Prostate gland (tissue), 2 donors: ENCODE measurements around the gene ZIK1. TPM values are rescaled to one million over a fixed set of nuclear protein-coding genes. Genes with fewer than 3 reads are reported as not detected.
A peak's percentile ranks its signal among the peaks of the same experiment; 100 is the strongest.

Source experiments
- DNase-seq: peaks from one replicate; pipeline ENCODE4 v3.0.0-alpha.2; 2019; ENCODE audit warnings: low spot score
- H3K27ac ChIP-seq, 2 donors: fragments of 200-600 bp; sonication (generic); 2 replicates each; pipeline ENCODE4 v1.5.1; 2017 to 2019
- H3K27me3 ChIP-seq: fragments of 200-600 bp; sonication (generic); replicated peaks from 2 replicates; pipeline ENCODE4 v1.5.1; 2019; ENCODE audit not compliant: insufficient read depth
- H3K36me3 ChIP-seq, 2 donors: fragments of 200-600 bp; sonication (generic); 1 replicate in 1 of 2; 2 replicates in 1 of 2; pipeline versions ENCODE4 v1.5.1 to v1.8.1; 2017 to 2019
- H3K4me1 ChIP-seq: fragments of 200-600 bp; sonication (generic); replicated peaks from 2 replicates; pipeline ENCODE4 v1.5.1; 2019
- H3K4me3 ChIP-seq, 2 donors: fragments of 200-600 bp; sonication (generic); 2 replicates each; pipeline ENCODE4 v1.5.1; 2017 to 2019
- H3K9me3 ChIP-seq: fragments of 200-600 bp; sonication (generic); 2 replicates; pipeline ENCODE4 v1.5.1; 2017
- POLR2A ChIP-seq: fragments of 450-650 bp; IDR thresholded peaks from one replicate; pipeline ENCODE4 v1.6.1; 2016; ENCODE audit warnings: antibody characterized with exemption, mild to moderate bottlenecking
- POLR2AphosphoS5 ChIP-seq: sonication (generic); formaldehyde crosslinking; IDR thresholded peaks from one replicate; pipeline ENCODE4 v1.6.1; 2017; ENCODE audit warnings: antibody characterized with exemption
- WGBS: methylation state at CpG from one replicate; pipeline ENCODE4 v1.1.5; 2018; 5-methylcytosine and 5-hydroxymethylcytosine counted together
- intact Hi-C: fragments of 100-400 bp; cut with DNase I; formaldehyde crosslinking; loops from one replicate; pipeline ENCODE4 v1.14.2; 2022
- total RNA-seq, 2 donors: library from RNA; depleted of rRNA; stranded (reverse); fragments of >200 nt; gene quantifications; one replicate each; pipeline ENCODE4 v1.1.0, GENCODE V29; 2016
- TF ChIP-seq, protein P1 (sequence below), 4 experiments: fragments of 200-600 bp in 2 of 4; fragments of 450-650 bp in 2 of 4; sonication (generic) in 2 of 4; IDR thresholded peaks; 1 replicate in 3 of 4; 2 replicates in 1 of 4; pipeline ENCODE4 v1.5.1; 2016 to 2019; ENCODE audit warnings: antibody characterized with exemption in 4 of 4, mild to moderate bottlenecking in 2 of 4, moderate library complexity in 2 of 4

ZIK1 gene
- total RNA-seq, 2 donors from 2014 or later = 5.3 to 8.5 TPM

DNA sequence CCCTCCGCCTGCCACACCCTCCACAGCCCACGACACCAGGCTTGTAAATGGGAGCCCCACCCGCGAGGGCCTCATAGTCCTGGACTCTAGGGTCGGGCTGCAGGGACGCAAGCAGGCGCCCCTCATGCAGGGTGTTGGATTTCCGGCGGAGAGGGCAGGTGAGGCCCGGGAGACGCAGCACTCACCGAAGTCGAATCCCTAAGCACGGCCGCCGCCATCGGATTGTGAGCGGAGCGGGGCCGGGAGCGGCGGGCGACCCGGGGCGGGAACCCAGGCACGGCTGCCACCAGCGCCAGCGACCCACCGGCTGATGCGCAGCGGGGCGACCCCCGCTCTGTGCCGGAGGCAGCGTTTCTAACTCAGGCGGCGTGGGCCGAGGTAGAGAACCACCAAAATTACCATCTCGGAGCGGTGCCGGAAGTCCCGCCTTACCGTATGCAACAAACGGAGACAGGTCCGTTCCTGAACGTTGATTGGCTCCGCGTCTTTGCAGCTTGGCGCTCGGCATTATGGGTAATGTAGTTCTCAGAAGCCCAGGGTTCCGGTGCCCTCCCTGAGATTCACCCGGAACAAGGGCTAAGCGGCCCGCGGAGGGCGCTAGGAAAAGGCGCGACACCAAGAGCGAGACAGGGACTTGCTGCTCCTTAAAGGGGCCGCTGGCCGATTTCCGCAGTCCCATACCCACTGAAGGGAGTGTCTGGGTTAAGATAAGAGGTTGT is 5.3 kb upstream of the ZIK1 start, which contains the start of gene ZNF416:
Gene ZNF416, minus strand, starts transcription at position 425 of the 719 bp plus-strand sequence. Its CDS starts 207 bp downstream, at position 218.
- DNase-seq = peak; percentile 98
- TF ChIP-seq, protein P1, sequence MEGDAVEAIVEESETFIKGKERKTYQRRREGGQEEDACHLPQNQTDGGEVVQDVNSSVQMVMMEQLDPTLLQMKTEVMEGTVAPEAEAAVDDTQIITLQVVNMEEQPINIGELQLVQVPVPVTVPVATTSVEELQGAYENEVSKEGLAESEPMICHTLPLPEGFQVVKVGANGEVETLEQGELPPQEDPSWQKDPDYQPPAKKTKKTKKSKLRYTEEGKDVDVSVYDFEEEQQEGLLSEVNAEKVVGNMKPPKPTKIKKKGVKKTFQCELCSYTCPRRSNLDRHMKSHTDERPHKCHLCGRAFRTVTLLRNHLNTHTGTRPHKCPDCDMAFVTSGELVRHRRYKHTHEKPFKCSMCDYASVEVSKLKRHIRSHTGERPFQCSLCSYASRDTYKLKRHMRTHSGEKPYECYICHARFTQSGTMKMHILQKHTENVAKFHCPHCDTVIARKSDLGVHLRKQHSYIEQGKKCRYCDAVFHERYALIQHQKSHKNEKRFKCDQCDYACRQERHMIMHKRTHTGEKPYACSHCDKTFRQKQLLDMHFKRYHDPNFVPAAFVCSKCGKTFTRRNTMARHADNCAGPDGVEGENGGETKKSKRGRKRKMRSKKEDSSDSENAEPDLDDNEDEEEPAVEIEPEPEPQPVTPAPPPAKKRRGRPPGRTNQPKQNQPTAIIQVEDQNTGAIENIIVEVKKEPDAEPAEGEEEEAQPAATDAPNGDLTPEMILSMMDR (IDR thresholded peaks at IDR 0.05) = peak in 2 of 4 experiments; percentile 17 to 18
- TF ChIP-seq POLR2A (peak; percentile 18), POLR2AphosphoS5 (peak; percentile 97)
- Histone ChIP-seq H3K36me3 (peaks cover 0 to 29% of the 10 kb centered on the region in 2 donors), H3K27ac (peak within 1 kb of the TSS; percentile 47 to 65), H3K4me1 (peaks cover 4% of the 10 kb centered on the region), H3K4me3 (peak within 1 kb of the TSS; percentile 68 to 95), H3K9me3 (peaks cover 2% of the 10 kb centered on the region), H3K27me3 (no peaks in the 10 kb centered on the region)
- intact Hi-C loops = loop anchor here (10.0 kb wide), 1 partner anchor 576 kb away; the partner anchor contains the start of gene ZNF329
- WGBS = under 1% methylated on average over 50 of the region's 62 CpGs

DNA sequence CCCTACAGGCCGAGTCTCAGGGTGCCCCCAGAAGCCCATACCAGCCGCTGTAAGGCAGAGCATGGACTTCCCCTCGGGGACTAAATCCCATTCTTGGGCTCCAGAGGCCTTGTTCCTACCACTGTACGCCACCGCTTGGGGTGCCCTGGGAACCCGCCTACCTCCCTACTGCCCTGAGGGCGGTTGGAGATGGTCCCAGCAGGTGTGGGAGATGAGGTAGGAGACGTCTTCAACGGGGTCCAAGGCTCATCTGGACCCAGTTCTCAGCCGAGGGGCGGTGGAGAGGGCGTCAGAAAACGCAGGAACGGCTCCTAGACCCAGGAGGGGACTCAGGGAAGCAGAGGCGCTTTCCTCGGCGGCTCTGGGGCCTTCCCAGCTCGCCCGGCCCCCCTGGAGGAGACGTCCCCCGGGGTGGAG is 833 bp upstream of the ZIK1 start:
- no peaks in the 10 kb centered on the region for H3K36me3 ChIP-seq
- H3K4me3 ChIP-seq = peak overlapping the region; percentile 57 to 62
- intact Hi-C loops = no loop called here
- no peak for TF ChIP-seq POLR2A
- TF ChIP-seq POLR2AphosphoS5 = no peak
- TF ChIP-seq, protein P1 (IDR thresholded peaks at IDR 0.05) = no peak
- DNase-seq = no peak
- no peak overlapping the region for H3K27ac ChIP-seq
- H3K4me1 ChIP-seq = peaks cover under 1% of the 10 kb centered on the region
- H3K9me3 ChIP-seq = no peaks in the 10 kb centered on the region
- no peaks in the 10 kb centered on the region for H3K27me3 ChIP-seq
- WGBS = 36% methylated on average over 21 of the region's 21 CpGs

DNA sequence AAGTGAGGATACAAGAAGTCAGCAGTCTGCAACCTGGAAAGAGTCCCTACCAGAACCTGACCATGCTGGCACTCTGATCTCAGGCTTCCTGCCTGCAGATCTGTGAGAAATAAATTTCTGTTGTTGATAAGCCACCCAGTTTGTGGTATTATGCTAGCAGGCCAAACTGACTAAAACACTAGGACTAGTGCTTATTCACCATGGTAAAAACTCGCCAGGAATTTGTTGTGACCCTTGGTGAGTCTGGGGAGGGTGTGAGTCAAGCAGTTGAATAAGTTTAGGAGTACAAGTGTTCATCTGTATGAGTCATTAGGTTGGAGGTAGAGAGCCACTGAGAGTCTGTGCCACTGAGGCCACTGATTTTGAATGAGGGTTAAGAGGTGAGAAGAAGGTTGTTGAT is 3.6 kb downstream of the ZIK1 start:
- H3K27me3 ChIP-seq = no peaks in the 10 kb centered on the region
- H3K4me1 ChIP-seq = no peaks in the 10 kb centered on the region
- intact Hi-C loops = no loop called here
- no peak overlapping the region for H3K4me3 ChIP-seq
- DNase-seq = no peak
- no peak overlapping the region for H3K27ac ChIP-seq
- 100% methylated on average over 1 of the region's 1 CpG for WGBS
- H3K9me3 ChIP-seq = peaks cover 3% of the 10 kb centered on the region
- TF ChIP-seq POLR2AphosphoS5 = no peak
- TF ChIP-seq, protein P1 (IDR thresholded peaks at IDR 0.05) = no peak
- no peak for TF ChIP-seq POLR2A
- peaks cover 5 to 22% of the 10 kb centered on the region in 2 donors for H3K36me3 ChIP-seq

DNA sequence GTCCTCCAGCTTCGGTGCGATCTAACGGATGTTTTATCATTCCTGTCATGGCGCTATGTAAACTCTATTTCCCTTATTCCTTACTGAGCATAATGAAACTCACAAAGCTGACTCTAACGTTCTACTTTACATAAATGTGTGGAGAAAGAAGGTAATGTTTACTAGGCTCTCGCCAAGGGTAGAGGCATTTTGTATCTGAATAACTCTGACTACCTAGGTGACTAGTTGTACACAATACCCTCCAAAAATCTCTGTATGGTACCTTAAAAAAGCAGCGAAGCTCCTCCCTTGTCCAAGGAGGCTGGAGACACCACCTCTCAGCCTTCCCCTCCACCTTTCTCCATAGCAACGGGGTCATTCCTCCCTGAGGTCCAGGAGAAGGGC is 15.4 kb downstream of the ZIK1 start:
- no peak for DNase-seq
- H3K27me3 ChIP-seq = no peaks in the 10 kb centered on the region
- H3K9me3 ChIP-seq = no peaks in the 10 kb centered on the region
- WGBS = 55% methylated on average over 8 of the region's 8 CpGs
- no peak for TF ChIP-seq POLR2AphosphoS5
- TF ChIP-seq, protein P1 (IDR thresholded peaks at IDR 0.05) = no peak
- TF ChIP-seq POLR2A = no peak
- H3K4me3 ChIP-seq = peak overlapping the region; percentile 59 to 75
- H3K4me1 ChIP-seq = peaks cover 5% of the 10 kb centered on the region
- no peak overlapping the region for H3K27ac ChIP-seq
- H3K36me3 ChIP-seq = no peaks in the 10 kb centered on the region
- intact Hi-C loops = no loop called here
